ENCODE measurements around the gene SPPL2B. TPM values are rescaled to one million over a fixed set of nuclear protein-coding genes. Genes with fewer than 3 reads are reported as not detected.

SPPL2B gene
- total RNA-seq, 1 experiment from 2014 or later = 76.0 TPM

DNA sequence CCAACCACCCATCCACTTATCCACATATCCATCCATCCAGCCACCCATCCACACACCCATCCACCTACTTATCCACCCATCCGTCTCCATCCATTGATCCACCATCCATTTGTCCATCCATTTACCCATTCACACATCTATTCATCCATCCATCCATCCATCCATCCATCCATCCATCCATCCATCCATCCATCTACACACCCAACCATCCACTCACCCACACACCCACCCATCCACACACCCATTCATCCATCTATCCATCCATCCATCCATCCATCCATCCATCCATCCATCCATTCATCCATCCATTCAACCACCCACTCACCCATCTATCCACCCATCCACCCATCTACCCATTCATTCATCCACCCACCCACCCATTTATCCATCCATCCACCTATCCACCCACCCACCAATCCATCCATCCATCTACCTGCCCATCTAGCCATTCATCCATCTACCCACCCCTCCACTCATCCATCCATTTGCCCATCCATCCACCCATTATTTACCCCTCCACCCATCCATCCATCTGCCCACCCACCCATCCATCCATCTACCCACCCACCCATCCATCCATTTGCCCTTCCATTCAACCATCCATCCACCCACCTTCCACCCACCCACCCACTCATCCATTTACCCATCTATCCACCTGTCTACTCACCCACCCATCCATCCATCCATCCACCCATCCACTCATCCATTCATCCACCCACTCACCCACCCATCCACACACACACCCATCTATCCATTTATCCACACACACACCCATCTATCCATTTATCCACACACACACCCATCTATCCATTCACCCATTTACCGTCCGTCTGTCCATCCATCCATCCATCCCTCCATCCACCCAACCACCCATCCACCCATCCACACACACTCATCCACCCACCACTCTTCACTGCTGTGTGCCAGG lies 29.1 kb downstream of the SPPL2B start:
- Histone ChIP-seq H3K27ac (ENCODE audit: low read length) (no peak overlapping the region), H3K9me3 (ENCODE audit: control insufficient read depth, insufficient read depth, low read depth, low read length) (no peaks in the 10 kb centered on the region), H3K27me3 (ENCODE audit: control insufficient read depth, insufficient read depth, low read length) (no peaks in the 10 kb centered on the region; the same call in 1 of the 2 replicates), H3K4me1 (ENCODE audit: control insufficient read depth, insufficient read depth, low read length) (no peaks in the 10 kb centered on the region; the same call in 1 of the 2 replicates), H3K36me3 (ENCODE audit: control insufficient read depth, insufficient read depth, low read length) (no peaks in the 10 kb centered on the region), H3K4me3 (ENCODE audit: low read depth in 2 of 2, low read length in 2 of 2) (no peak overlapping the region)
- no TSS peak for BruUV-seq (replicated peaks)
- in situ Hi-C loops (cut with HindIII; ENCODE audit: low pct_unique_long_range_greater_than_20kb, low sequenced_read_pairs) = no loop called here
- no peak for TF ChIP-seq REST (IDR thresholded peaks at IDR 0.05; ENCODE audit: insufficient read depth in 1 of 2, low read depth in 2 of 2, low read length in 1 of 2)
- no peak for TF ChIP-seq TCF7L2 (IDR thresholded peaks at IDR 0.05; ENCODE audit: low read depth, low read length)
- TF ChIP-seq SIN3A (IDR thresholded peaks at IDR 0.05; ENCODE audit: borderline replicate concordance, insufficient read depth, low read depth, low read length) = no peak
- TF ChIP-seq POLR2AphosphoS5 (IDR thresholded peaks at IDR 0.05; ENCODE audit: low read depth, low read length) = no peak
- TF ChIP-seq, protein P1, sequence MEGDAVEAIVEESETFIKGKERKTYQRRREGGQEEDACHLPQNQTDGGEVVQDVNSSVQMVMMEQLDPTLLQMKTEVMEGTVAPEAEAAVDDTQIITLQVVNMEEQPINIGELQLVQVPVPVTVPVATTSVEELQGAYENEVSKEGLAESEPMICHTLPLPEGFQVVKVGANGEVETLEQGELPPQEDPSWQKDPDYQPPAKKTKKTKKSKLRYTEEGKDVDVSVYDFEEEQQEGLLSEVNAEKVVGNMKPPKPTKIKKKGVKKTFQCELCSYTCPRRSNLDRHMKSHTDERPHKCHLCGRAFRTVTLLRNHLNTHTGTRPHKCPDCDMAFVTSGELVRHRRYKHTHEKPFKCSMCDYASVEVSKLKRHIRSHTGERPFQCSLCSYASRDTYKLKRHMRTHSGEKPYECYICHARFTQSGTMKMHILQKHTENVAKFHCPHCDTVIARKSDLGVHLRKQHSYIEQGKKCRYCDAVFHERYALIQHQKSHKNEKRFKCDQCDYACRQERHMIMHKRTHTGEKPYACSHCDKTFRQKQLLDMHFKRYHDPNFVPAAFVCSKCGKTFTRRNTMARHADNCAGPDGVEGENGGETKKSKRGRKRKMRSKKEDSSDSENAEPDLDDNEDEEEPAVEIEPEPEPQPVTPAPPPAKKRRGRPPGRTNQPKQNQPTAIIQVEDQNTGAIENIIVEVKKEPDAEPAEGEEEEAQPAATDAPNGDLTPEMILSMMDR (IDR thresholded peaks at IDR 0.05) = no peak
- ChIA-PET CTCF (no interaction called here), POLR2A (no interaction called here)
- ATAC-seq (no peak), DNase-seq (ENCODE audit: low read depth, low spot score) (no peak)
- intact Hi-C loops (cut with micrococcal nuclease; ENCODE audit: unreplicated experiment) = no loop called here

DNA sequence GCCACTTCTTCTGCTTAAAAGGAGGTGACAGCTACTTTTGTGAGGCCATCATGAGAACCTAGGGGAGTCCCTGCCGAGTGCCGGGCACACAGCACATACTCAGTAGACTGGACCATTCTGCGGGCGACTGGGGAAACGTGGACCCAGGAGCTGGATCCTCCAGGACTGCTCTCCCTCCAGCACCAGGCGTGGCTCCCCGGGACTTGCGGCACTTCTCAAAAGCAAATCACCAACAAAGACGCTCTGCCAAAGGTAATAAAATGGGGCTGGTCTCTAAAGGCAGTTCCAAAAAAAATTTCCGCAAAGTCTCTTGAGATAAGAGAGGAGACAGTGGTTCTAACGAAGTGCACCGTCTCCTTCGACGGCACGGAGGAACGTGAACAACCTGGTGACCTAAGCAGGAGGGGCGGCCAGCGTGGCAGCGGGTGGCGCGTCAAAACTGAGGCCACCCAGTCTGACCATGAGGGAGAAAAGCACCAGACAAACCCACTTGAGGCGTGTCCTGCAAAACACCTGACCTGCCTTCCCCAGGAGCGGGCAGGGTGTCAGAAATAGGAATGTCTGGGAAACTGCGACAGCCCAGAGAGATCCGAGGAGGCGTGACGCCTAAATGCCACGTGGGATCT lies 30.2 kb downstream of the SPPL2B start:
- H3K27me3 ChIP-seq (ENCODE audit: control insufficient read depth, insufficient read depth, low read length) = no peaks in the 10 kb centered on the region; the same call in 1 of the 2 replicates
- H3K4me3 ChIP-seq (ENCODE audit: low read depth in 2 of 2, low read length in 2 of 2) = no peak overlapping the region
- in situ Hi-C loops (cut with HindIII; ENCODE audit: low pct_unique_long_range_greater_than_20kb, low sequenced_read_pairs) (no loop called here), intact Hi-C loops (cut with micrococcal nuclease; ENCODE audit: unreplicated experiment) (no loop called here)
- TF ChIP-seq POLR2AphosphoS5 (IDR thresholded peaks at IDR 0.05; ENCODE audit: low read depth, low read length) (no peak), SIN3A (IDR thresholded peaks at IDR 0.05; ENCODE audit: borderline replicate concordance, insufficient read depth, low read depth, low read length) (no peak), REST (IDR thresholded peaks at IDR 0.05; ENCODE audit: insufficient read depth in 1 of 2, low read depth in 2 of 2, low read length in 1 of 2) (no peak), TCF7L2 (IDR thresholded peaks at IDR 0.05; ENCODE audit: low read depth, low read length) (no peak)
- TF ChIP-seq, protein P1 (IDR thresholded peaks at IDR 0.05) = no peak
- no peak overlapping the region for H3K27ac ChIP-seq (ENCODE audit: low read length)
- no peaks in the 10 kb centered on the region for H3K9me3 ChIP-seq (ENCODE audit: control insufficient read depth, insufficient read depth, low read depth, low read length)
- H3K4me1 ChIP-seq (ENCODE audit: control insufficient read depth, insufficient read depth, low read length) = no peaks in the 10 kb centered on the region; the same call in 1 of the 2 replicates
- CTCF ChIA-PET = no interaction called here
- H3K36me3 ChIP-seq (ENCODE audit: control insufficient read depth, insufficient read depth, low read length) = no peaks in the 10 kb centered on the region
- BruUV-seq (replicated peaks) = no TSS peak
- POLR2A ChIA-PET = no interaction called here
- no peak for DNase-seq (ENCODE audit: low read depth, low spot score)
- ATAC-seq = no peak

Measured in Panc1 (cell line).